Mucosa of descending colon (tissue), 3 donors: ENCODE data around the gene SDF2L1. TPM values are rescaled to one million over a fixed set of nuclear protein-coding genes. Genes with fewer than 3 reads are reported as not detected.
"Not testable (repeated sequence)": the region's sequence is repeated elsewhere in the genome, so short reads cannot be mapped to it uniquely, and the experiment has no call there.

ENCODE experiments used
- ATAC-seq: fragments of 200-7000 bp; cut with Tn5 transposase; one replicate; pipeline ENCODE4 v1.9.1; 2020; ENCODE audit warnings: mild to moderate bottlenecking, moderate library complexity
- DNase-seq, 3 donors: peaks; one replicate each; pipeline ENCODE4 v3.0.0-alpha.2; 2020
- H3K36me3 ChIP-seq: fragments of 200-600 bp; one replicate; pipeline ENCODE4 v1.8.0; 2021; ENCODE audit warnings: low read depth, mild to moderate bottlenecking
- H3K4me1 ChIP-seq: fragments of 200-600 bp; one replicate; pipeline ENCODE4 v1.8.0; 2021; ENCODE audit warnings: low read depth, mild to moderate bottlenecking
- H3K4me3 ChIP-seq: fragments of 200-600 bp; one replicate; pipeline ENCODE4 v1.8.0; 2021; ENCODE audit warnings: mild to moderate bottlenecking
- H3K9me3 ChIP-seq: fragments of 200-600 bp; one replicate; pipeline ENCODE4 v1.8.0; 2021; ENCODE audit warnings: mild to moderate bottlenecking
- CTCF ChIP-seq: fragments of 200-600 bp; IDR thresholded peaks from one replicate; pipeline ENCODE4 v1.8.0; 2022; ENCODE audit warnings: antibody characterized with exemption, mild to moderate bottlenecking
- intact Hi-C, 2 donors: fragments of 100-400 bp; cut with DNase I in 1 of 2; cut with micrococcal nuclease in 1 of 2; formaldehyde crosslinking; loops; one replicate each; pipeline versions ENCODE4 v1.11.0 to v1.11.1; 2022; cut with DNase I, micrococcal nuclease
- total RNA-seq, 3 donors: library from RNA; stranded (reverse); fragmentation: NEBNext Ultra II Directional in 2 of 3; extraction: Animal tissue kit (Norgen Biotek cat#: 25700) in 2 of 3; gene quantifications; one replicate each; pipeline versions ENCODE4 v1.2.1 to v1.2.4, GENCODE V29; 2021 to 2023
- donor health status: DM: no; HTN: no; CAD: no; lungs with moderate emphysema.
- donor health status: DM: no; HTN: no; CAD: no.
- donor health status: DM: no; HTN: yes; CAD: no.

The SDF2L1 gene
- total RNA-seq, 3 donors from 2014 or later: 25.8 to 48.8 (median 28.0) TPM

GRCh38 chr22:21640810-21641209 is 1.3 kb upstream of the SDF2L1 start:
- intact Hi-C loops: no loop called here
- no peak for DNase-seq
- TF ChIP-seq CTCF: no peak
- no peaks in the 10 kb centered on the region for H3K9me3 ChIP-seq
- no peaks in the 10 kb centered on the region for H3K36me3 ChIP-seq
- ATAC-seq: no peak
- H3K4me3 ChIP-seq: no peak overlapping the region
- peaks cover 13% of the 10 kb centered on the region for H3K4me1 ChIP-seq

- TF ChIP-seq CTCF: peak; percentile 15
- peak in 2 of 3 donors; percentile 59 to 70 for DNase-seq
- peak; percentile 37 for ATAC-seq
- Histone ChIP-seq H3K36me3 (no peaks in the 10 kb centered on the region), H3K4me3 (no peak overlapping the region), H3K9me3 (no peaks in the 10 kb centered on the region), H3K4me1 (peaks cover 14% of the 10 kb centered on the region)
- intact Hi-C loops: no loop called here
These were observed 699 bp upstream of the SDF2L1 start for GRCh38 chr22:21641417-21641788.

- peaks cover 16% of the 10 kb centered on the region for H3K4me1 ChIP-seq
- ATAC-seq (peak; percentile 50), DNase-seq (peak; percentile 65 to 70 (median 70))
- H3K36me3 ChIP-seq: no peaks in the 10 kb centered on the region
- TF ChIP-seq CTCF: peak; percentile 32
- H3K4me3 ChIP-seq: peak overlapping the region; percentile 50
- intact Hi-C loops: no loop called here
- H3K9me3 ChIP-seq: no peaks in the 10 kb centered on the region
These were observed 714 bp downstream of the SDF2L1 start for GRCh38 chr22:21642584-21643448.

DNA sequence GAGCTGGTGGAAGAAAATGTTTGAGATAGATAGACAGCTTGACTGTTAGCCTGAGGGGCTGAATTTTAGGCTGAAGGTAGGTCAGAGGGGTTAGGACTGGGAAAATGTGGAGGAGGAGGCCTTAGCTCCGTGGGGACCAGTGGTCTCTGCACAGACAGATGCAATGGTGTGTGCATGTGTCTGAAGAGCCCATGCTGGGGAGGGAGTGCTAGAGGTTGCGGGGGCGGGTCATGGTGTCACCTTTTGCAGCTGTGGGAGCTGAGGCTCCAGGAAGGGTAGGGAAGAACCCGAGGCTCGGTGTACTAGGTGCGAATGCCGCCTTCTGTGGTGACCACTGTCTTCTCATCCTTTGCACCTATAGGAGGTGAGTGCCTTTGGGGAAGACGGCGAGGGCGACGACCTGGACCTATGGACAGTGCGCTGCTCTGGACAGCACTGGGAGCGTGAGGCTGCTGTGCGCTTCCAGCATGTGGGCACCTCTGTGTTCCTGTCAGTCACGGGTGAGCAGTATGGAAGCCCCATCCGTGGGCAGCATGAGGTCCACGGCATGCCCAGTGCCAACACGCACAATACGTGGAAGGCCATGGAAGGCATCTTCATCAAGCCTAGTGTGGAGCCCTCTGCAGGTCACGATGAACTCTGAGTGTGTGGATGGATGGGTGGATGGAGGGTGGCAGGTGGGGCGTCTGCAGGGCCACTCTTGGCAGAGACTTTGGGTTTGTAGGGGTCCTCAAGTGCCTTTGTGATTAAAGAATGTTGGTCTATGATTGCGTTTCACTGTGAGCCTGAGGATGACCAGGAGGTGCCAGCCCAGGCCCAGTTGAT is 1.6 kb downstream of the SDF2L1 start:
- ATAC-seq: no peak

DNA sequence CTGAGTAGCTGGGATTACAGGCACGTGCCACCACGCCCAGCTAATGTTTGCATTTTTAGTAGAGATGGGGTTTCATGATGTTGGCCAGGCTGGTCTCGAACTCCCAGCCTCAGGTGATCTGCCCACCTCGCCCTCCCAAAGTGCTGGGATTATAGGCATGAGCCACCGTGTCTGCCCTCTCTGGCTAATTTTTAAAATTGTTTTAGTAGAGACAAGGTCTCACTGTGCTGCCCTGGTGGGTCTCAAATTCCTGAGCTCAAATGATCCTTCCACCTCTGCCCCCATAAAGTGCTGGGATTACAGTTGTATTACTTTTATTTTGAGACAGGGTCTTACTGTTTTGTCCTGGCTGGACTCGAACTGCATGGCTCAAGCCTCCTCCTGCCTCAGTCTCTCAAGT is 3.4 kb downstream of the SDF2L1 start:
- DNase-seq, H3K4me3 ChIP-seq, intact Hi-C loops, ATAC-seq, H3K9me3 ChIP-seq, H3K36me3 ChIP-seq: not testable (repeated sequence)
- H3K4me1 ChIP-seq: peaks cover 16% of the 10 kb centered on the region

More for the DNA sequence above, 1.6 kb downstream of the SDF2L1 start:
- H3K4me3 ChIP-seq: no peak overlapping the region
- peaks cover 16% of the 10 kb centered on the region for H3K4me1 ChIP-seq
- TF ChIP-seq CTCF: no peak
- no peak for DNase-seq
- H3K36me3 ChIP-seq: no peaks in the 10 kb centered on the region
- no peaks in the 10 kb centered on the region for H3K9me3 ChIP-seq
- intact Hi-C loops: no loop called here
